ENCODE measurements around the gene AGAP3. TPM values are rescaled to one million over a fixed set of nuclear protein-coding genes. Genes with fewer than 3 reads are reported as not detected.

Gene AGAP3
- total and polyA plus RNA-seq, 2 donors (not counting 1 experiment from before 2014, with no cell fraction given), result 32.9 to 34.2 TPM

DNA sequence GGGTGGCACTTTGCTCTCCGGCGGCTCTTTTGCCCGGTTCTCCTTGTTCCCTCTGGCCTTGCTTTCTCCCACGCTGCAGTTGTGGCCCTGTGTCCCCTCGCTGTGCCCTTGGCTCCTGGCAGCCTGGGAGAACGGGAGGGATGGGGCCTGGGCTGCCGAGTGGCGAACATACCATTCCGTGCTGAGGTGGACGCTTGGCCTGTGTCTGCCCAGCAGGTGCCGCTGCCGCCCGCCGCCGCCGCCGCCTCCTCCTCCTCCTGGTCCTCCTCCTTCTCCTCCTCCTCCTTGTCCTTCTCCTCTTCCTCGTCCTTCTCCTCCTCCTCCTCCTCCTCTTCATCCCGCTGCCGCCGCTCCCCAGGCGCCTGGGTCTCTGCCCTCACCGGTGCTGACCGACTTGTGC lies 36.0 kb downstream of the AGAP3 start:
- no peak overlapping the region for H3K27ac ChIP-seq (ENCODE audit: insufficient read depth, low read length)
- peaks cover 29% of the 10 kb centered on the region for H3K36me3 ChIP-seq (ENCODE audit: control insufficient read depth, insufficient read depth, low read length)

DNA sequence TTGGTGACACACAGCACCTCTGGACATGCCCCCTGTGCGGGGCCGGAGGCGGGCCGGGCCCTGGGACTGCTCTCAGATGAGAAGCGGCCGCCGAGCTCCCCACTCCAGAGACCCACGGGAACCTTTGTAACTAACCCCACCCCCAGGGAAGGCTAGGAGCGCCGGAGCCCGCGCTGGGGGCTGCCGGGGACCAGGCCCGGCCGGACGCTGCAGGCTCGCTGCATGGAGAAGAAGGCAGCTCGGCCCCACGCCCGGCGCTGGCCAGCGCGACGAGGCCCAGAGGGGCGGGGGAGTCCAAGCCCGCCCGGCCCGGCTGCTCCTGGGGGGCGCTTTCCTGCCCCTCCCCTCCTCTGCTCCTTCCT lies 36.5 kb downstream of the AGAP3 start:
- H3K4me2 ChIP-seq (ENCODE audit: extremely low read depth, insufficient read depth, low read length), result no peak overlapping the region
- H3K27ac ChIP-seq (ENCODE audit: insufficient read depth, low read length), result no peak overlapping the region
- no peak overlapping the region for H2AFZ ChIP-seq (ENCODE audit: low read length)
- H3K36me3 ChIP-seq (ENCODE audit: control insufficient read depth, insufficient read depth, low read length), result peaks cover 29% of the 10 kb centered on the region
- no peak for DNase-seq (ENCODE audit: low read depth in 2 of 2)
- no peaks in the 10 kb centered on the region for H3K79me2 ChIP-seq (ENCODE audit: control insufficient read depth, insufficient read depth, low read length)
- no peaks in the 10 kb centered on the region for H4K20me1 ChIP-seq (ENCODE audit: control insufficient read depth, extremely low read depth, insufficient read depth, low read length)
- no peaks in the 10 kb centered on the region for H3K9me3 ChIP-seq (ENCODE audit: control insufficient read depth, insufficient read depth, low read depth, low read length)
- no peaks in the 10 kb centered on the region for H3K27me3 ChIP-seq (ENCODE audit: control insufficient read depth, insufficient read depth, low read length)
- TF ChIP-seq EZH2 (IDR thresholded peaks at IDR 0.05; ENCODE audit: low read length, missing control alignments), result no peak
- TF ChIP-seq, protein P1, sequence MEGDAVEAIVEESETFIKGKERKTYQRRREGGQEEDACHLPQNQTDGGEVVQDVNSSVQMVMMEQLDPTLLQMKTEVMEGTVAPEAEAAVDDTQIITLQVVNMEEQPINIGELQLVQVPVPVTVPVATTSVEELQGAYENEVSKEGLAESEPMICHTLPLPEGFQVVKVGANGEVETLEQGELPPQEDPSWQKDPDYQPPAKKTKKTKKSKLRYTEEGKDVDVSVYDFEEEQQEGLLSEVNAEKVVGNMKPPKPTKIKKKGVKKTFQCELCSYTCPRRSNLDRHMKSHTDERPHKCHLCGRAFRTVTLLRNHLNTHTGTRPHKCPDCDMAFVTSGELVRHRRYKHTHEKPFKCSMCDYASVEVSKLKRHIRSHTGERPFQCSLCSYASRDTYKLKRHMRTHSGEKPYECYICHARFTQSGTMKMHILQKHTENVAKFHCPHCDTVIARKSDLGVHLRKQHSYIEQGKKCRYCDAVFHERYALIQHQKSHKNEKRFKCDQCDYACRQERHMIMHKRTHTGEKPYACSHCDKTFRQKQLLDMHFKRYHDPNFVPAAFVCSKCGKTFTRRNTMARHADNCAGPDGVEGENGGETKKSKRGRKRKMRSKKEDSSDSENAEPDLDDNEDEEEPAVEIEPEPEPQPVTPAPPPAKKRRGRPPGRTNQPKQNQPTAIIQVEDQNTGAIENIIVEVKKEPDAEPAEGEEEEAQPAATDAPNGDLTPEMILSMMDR (conservative IDR thresholded peaks at IDR 0.05 in 1 of 2, IDR thresholded peaks at IDR 0.05 in 1 of 2; ENCODE audit: low read depth in 1 of 2, low read length in 2 of 2), result no peak
- H3K9ac ChIP-seq (ENCODE audit: insufficient read depth, low read length), result no peak overlapping the region
- peaks cover 5% of the 10 kb centered on the region for H3K4me1 ChIP-seq (ENCODE audit: control insufficient read depth, extremely low read depth, insufficient read depth, low read length)
- no peak overlapping the region for H3K4me3 ChIP-seq (replicated peaks in 1 of 4; ENCODE audit: control extremely low read depth in 1 of 4, insufficient read depth in 1 of 4, low read depth in 3 of 4, low read length in 4 of 4)

More for the DNA sequence above, 36.0 kb downstream of the AGAP3 start:
- Histone ChIP-seq H3K79me2 (ENCODE audit: control insufficient read depth, insufficient read depth, low read length) (no peaks in the 10 kb centered on the region), H2AFZ (ENCODE audit: low read length) (no peak overlapping the region), H3K4me1 (ENCODE audit: control insufficient read depth, extremely low read depth, insufficient read depth, low read length) (peaks cover 5% of the 10 kb centered on the region), H3K4me2 (ENCODE audit: extremely low read depth, insufficient read depth, low read length) (no peak overlapping the region), H3K9ac (ENCODE audit: insufficient read depth, low read length) (no peak overlapping the region), H3K4me3 (replicated peaks in 1 of 4; ENCODE audit: control extremely low read depth in 1 of 4, insufficient read depth in 1 of 4, low read depth in 3 of 4, low read length in 4 of 4) (no peak overlapping the region), H4K20me1 (ENCODE audit: control insufficient read depth, extremely low read depth, insufficient read depth, low read length) (no peaks in the 10 kb centered on the region), H3K9me3 (ENCODE audit: control insufficient read depth, insufficient read depth, low read depth, low read length) (no peaks in the 10 kb centered on the region), H3K27me3 (ENCODE audit: control insufficient read depth, insufficient read depth, low read length) (no peaks in the 10 kb centered on the region)
- TF ChIP-seq, protein P1 (conservative IDR thresholded peaks at IDR 0.05 in 1 of 2, IDR thresholded peaks at IDR 0.05 in 1 of 2; ENCODE audit: low read depth in 1 of 2, low read length in 2 of 2), result peak in 1 of 2 donors; percentile 5
- no peak for TF ChIP-seq EZH2 (IDR thresholded peaks at IDR 0.05; ENCODE audit: low read length, missing control alignments)
- no peak for DNase-seq (ENCODE audit: low read depth in 2 of 2)

DNA sequence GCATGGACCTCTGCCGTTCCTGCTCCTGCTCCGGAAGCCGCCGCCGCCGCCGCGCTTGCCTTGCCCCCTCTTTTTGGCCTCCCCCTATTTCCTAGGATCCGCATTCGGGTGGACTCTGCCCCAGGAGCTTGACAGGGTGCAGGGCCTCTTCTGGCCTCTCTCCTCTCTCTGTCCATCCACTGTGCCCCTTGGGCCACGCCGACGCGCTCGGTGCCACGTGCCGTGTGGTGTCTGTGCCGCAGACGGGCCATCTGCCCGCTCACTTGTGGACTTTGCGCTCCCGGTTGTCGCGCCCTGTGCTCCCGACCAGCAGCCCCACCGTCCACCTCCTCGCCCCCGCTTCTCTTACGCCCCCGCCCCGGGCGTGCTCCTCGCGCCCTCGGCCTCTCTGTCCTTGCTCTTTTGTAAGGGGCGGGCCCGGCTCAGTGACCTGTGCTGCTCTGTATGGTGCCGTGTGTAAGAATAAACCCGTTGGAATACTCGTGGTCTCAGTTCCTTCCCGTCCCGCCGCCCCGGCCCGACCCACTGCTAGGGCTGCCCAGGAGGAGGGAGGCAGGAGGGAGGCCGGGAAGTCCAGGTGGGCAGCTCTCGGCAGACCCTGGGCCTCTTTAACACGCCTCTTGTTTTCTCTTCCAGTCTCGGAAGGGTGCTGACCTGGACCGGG lies 37.0 kb downstream of the AGAP3 start:
- Histone ChIP-seq H3K27ac (ENCODE audit: insufficient read depth, low read length) (no peak overlapping the region), H3K27me3 (ENCODE audit: control insufficient read depth, insufficient read depth, low read length) (no peaks in the 10 kb centered on the region), H4K20me1 (ENCODE audit: control insufficient read depth, extremely low read depth, insufficient read depth, low read length) (no peaks in the 10 kb centered on the region), H3K9ac (ENCODE audit: insufficient read depth, low read length) (no peak overlapping the region), H3K4me1 (ENCODE audit: control insufficient read depth, extremely low read depth, insufficient read depth, low read length) (peaks cover 5% of the 10 kb centered on the region), H3K79me2 (ENCODE audit: control insufficient read depth, insufficient read depth, low read length) (no peaks in the 10 kb centered on the region), H3K4me3 (replicated peaks in 1 of 4; ENCODE audit: control extremely low read depth in 1 of 4, insufficient read depth in 1 of 4, low read depth in 3 of 4, low read length in 4 of 4) (no peak overlapping the region), H3K36me3 (ENCODE audit: control insufficient read depth, insufficient read depth, low read length) (peaks cover 30% of the 10 kb centered on the region), H3K9me3 (ENCODE audit: control insufficient read depth, insufficient read depth, low read depth, low read length) (no peaks in the 10 kb centered on the region), H3K4me2 (ENCODE audit: extremely low read depth, insufficient read depth, low read length) (no peak overlapping the region), H2AFZ (ENCODE audit: low read length) (no peak overlapping the region)
- no peak for TF ChIP-seq EZH2 (IDR thresholded peaks at IDR 0.05; ENCODE audit: low read length, missing control alignments)
- TF ChIP-seq, protein P1 (conservative IDR thresholded peaks at IDR 0.05 in 1 of 2, IDR thresholded peaks at IDR 0.05 in 1 of 2; ENCODE audit: low read depth in 1 of 2, low read length in 2 of 2), result no peak
- no peak for DNase-seq (ENCODE audit: low read depth in 2 of 2)

All from fibroblast of lung (primary cell).